H1 (cell line): ENCODE measurements around the gene ANKRD11.
"Not testable (repeated sequence)": the region's sequence is repeated elsewhere in the genome, so short reads cannot be mapped to it uniquely, and the experiment has no call there.

Source experiments
- CBX5 ChIP-seq: fragments of 300-800, 300-1000 bp; sonication (generic); IDR thresholded peaks from 2 replicates; pipeline ENCODE4 v1.7.1; 2016; ENCODE audit warnings: antibody characterized with exemption, low read length, low read depth
- CTCF ChIP-seq, 3 experiments: IDR thresholded peaks; 1 replicate in 2 of 3; 2 replicates in 1 of 3; pipeline versions ENCODE4 v1.5.1 to v1.6.1; 2011; ENCODE audit warnings: low read length in 3 of 3, mild to moderate bottlenecking in 3 of 3, inconsistent platforms in 2 of 3, low read depth in 1 of 3, moderate library complexity in 1 of 3; ENCODE audit not compliant: insufficient read depth in 1 of 3; ENCODE audit errors: control extremely low read depth in 1 of 3

DNA sequence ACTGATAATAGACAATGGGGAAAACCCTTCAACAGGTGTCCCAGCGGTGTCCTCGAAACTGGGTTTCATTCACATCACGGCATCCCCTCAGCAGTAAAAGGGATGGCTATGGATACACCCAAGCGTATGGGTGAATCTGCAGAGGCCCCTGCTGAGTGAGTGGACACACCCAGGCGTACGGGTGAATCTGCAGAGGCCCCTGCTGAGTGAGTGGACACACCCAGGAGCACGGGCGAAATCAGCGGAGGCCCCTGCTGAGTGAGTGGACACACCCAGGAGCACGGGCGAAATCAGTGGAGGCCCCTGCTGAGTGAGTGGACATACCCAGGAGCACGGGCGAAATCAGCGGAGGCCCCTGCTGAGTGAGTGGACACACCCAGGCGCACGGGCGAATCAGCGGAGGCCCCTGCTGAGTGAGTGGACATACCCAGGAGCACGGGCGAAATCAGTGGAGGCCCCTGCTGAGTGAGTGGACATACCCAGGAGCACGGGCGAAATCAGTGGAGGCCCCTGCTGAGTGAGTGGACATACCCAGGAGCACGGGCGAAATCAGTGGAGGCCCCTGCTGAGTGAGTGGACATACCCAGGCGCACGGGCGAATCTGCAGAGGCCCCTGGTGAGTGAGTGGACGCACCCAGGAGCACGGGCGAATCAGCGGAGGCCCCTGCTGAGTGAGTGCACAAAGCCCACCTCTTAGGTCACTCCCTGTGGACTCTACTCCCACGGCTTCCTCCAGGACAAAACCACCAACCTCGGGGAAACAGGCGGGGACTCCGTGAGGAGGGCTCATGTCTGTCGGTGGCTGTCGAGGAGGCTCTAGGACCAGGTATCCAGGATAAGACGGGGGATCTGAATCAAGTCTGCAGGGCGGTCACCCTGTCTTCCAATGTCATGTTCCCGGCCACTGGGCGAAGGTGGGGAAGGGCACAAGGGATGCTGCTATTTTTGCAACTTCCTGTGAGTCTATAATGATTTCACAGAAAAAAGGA lies 161.7 kb downstream of the ANKRD11 start:
- not testable (repeated sequence) for TF ChIP-seq CTCF (IDR thresholded peaks at IDR 0.05; ENCODE audit: control extremely low read depth in 1 of 3, insufficient read depth in 1 of 3, low read depth in 1 of 3, low read length in 3 of 3); CBX5
